GM21360 (cell line): ENCODE measurements around the gene AK8.

Experiments
- ATAC-seq: cut with Tn5 transposase; IDR thresholded peaks from one replicate; pipeline ENCODE4 v1.9.1; 2021; ENCODE audit warnings: mild to moderate bottlenecking, moderate library complexity; ENCODE audit not compliant: unreplicated experiment

The AK8 gene

DNA sequence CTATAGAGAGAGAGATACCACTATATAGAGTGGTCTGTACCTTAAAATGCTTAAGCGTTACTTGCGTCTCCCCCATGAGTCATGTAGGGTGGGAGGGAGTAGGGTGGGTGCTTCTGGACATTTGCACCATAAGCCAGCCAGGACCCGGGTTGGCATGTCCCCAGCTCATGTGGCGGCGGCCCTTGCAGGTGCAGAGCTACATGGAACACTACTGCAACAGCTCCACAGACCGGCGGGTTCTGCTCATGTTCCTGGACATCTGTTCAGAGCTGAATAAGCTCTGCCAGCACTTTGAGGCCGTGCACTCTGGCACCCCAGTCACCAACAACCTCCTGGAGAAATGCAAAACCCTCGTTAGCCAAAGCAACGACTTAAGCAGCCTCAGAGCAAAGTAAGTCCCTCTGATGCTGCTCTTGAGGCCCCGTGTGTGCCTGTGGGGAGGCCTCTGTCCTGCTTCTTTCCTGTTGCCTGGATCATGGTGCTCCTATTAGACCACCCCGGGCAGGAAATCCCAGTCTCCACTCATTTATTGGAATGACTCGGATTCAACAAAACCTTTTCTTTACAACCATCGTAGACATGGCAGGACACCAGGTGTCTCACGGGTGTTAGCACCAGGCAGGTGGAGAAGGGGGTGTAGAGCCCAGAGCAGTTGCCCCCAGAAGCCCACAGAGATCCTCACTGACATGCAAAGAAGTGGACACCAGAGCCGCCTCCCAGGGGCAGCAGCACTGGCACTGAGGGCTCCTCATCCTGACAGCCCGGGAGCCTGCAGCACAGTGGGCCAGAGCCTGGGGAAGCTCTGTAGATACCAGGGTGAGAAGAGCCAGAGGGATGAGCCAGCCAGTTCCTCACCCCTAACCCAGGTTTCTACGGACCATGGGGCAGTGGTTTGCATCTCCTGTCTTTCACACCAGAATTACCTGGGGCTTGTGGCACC lies 9.4 kb upstream of the AK8 start:
- no peak for ATAC-seq

DNA sequence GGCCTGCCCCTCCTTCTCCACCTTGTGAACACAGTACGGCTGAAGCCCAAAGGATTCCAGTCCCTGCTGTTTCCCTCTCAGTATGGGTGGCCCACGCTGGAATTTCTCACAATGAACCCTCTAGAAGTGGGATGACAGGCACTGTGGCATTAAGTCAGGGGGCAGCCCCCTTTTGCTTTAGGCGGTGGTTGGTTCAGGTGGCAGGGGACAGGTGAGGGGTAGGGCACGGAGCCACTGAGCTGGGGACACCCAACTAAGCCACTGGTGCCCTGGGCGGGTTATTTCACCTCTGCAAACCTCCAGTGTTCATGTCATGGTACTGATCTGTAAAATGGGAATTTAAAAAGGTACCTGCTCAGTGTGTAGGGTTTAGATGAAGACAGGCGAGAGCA lies 8.2 kb upstream of the AK8 start:
- no peak for ATAC-seq

DNA sequence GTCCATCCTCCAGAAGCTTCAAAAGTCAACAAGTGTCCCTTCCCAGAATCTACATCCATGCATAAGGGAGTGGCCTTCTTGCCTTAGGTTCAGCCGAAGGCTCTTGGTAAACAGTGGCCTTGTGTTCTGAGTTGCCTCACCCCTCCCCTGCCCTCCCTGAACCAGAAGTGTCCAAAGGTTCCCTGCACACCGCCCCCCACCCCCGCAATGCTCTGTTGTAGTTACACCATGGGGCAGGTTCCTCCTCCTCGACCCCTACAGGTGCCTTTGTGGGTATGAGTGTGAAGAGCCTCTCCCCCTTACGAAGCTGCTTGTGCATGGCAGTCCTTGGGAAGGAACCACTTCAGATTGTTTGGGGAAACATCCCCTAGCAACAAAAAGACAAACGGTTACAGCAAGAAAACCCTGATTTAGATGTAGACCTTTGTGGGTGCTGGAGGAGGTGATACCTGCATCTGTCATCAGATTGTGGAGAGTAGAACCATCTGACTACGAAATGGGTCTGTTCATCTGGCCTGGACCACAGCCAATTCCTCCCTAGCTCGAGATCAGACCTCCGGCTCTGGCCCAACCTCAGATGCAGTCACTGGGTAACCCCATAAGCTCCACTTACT lies 7.7 kb upstream of the AK8 start:
- ATAC-seq: no peak

DNA sequence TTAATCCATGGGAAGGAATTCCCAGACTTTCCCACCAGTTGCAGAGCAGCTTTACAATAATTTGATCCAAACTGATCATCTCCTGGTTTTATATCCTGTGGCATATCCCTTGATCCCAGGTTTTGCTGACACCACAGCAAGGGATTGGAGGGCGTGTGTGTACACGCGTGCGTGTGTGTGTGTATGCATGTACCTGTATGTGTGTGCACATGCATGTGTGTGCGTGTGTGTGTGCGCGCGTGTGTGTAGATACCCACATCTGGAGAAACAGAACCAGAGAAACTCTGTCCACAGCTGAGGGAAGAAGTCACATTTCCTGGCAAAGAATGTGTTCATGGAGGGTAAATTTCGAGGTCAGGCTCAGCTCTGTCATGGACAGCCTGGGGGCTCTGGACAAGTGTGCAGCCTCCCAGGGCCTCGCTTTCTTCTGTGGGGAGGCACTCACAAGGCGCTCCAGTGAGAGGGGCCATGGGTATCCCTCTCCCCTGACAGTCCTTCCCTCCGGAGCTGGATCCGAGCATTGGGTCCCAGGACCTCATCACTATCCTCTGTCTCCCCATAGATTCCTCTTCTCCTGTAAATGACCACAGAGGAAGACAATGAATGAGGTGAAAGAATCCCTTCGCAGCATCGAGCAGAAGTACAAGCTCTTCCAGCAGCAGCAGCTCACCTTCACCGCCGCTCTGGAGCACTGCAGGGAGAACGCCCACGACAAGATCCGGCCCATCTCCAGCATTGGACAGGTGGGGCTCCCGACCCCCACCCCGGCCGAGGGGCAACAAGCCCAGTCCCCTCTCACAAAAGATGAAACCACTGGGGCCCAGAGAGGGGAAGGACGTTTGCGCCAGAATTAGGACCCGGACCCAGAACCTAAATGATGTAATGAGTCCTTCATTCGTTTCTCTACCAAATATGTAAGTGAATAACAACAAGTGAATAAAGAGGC lies 5.5 kb upstream of the AK8 start:
- ATAC-seq: no peak

DNA sequence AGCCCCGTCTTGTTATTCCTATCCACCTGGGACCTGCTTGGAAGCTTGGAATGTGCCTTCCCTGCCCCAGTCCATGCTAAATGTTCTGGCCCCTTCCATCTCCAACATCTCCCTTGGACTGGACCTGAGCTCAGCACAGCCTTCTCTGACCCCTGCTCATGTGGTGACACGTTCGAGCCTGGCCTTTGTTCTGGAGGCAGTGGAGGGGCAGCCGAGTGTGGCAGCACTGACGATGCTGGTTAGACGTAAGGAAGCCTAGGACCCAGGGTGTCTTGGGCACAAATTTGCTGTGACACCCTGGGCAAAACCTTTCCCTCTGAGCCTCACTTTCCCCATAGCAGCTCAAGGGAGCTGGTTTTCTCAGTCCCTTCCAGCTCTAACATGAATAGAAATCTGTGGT lies 4.5 kb upstream of the AK8 start:
- ATAC-seq: no peak

DNA sequence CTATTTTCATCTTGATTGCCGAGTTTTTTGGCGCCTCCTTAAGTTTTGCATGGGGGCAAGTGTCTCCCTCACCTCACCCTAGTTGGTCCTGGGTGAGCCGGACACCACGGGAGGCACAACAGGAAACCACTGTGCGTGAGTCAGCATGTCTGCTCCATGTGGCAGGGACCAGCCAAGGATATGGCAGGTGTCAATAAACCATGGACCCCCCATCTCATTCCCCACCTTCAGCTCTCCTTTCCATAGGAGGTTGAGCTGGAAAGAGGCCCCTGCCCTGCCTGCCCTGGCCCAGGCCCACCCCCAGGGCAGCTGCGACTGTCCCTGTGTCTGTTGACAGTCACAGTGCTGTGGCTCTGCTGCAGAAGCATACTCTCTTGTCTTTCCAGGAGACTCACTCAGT lies 3.7 kb upstream of the AK8 start:
- no peak for ATAC-seq

DNA sequence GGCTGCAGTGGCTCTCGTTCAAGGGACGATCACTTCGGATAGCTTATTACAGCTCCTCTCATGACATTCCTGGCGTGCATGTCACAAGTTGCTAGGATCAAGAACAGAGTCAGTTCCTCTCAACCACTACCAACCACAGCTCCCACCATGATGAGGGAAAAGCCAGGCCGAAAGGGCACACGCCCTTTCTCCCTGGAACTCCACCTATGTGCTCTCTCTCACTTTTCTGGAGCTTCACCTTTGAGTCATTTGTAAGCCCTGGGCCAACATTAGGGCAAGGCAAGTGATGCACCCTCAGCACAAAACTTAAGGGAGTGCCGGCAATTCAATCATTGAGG lies 2.2 kb upstream of the AK8 start:
- ATAC-seq: no peak

DNA sequence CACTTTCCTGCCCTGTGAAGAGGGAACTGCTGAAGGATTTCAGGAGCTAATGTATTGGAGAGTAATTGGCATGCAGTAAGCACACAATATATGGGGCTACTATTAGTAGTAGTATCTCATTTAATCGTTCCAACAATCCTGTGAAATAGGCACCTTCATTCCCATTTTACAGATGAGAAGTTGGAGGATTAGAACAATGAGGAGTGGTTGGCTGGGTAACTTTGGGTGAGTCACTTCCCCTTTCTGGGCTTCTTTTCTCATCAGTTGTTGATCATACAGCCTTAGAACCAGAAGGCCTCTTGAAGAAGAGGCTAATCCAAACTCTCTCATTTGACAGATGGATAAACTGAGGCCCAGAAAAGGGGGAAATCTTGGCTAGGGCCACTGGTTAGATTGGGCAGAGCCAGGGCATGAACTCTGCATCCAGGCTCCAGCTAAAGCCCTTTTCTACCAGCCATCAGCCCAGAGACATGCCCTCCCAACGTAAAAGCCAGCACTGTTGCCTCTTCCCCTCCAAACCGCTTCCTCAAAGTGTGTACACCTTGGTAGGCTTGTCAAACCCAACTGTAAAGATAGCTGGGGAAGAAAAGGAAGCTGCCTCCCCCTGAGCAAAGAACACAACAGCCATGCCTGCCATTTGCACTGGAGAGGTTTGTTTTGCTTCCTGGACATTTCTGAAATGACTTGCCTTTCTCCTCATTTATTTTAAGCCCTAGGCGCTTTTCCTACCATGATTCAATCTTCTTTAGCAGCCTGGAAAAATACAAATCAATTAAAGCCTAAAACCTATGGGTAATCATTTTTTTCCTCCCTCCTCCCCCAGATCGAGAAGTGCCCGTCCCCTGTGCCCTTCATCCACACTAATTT lies 1.6 kb upstream of the AK8 start:
- no peak for ATAC-seq

DNA sequence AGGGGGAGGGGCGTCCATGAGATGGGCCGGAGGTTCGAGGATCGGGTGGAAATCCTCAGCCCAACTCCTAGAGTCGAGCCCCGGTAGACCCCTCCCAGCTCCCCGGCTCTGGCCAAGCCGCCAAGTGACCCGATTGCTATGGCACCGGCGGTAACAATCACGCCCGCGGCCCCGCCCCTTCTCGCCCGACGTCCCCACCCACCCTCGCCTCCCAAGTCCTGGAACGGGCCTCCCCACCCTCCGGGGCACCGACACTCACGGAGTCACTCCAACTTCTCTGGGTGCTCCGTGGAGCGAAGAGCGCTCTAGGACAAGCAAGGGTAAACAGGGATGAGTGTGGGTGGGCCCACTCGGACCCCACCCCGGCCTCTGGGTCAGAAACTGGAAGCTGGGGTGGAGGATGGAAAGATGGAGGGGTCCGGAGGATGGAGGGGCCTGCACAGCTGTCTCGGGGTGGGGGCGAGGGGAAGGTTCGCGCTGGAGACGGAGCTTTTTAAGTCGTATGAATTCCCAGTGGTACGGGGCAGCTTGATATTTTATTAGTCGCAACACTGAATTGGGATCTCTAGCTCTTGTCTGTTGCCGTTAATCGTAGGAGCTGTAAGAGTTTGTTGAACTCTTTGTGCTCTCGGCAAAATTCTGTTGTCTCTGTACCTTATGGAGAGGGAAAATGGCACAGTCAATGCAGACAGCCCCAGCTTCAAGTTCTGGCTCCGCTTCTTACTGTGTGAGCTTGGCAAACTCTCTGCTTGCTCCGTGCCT lies 792 bp upstream of the AK8 start, which contains the start of gene SPACA9:
Gene SPACA9 (plus strand): TSS at position 204 of the 762 bp plus-strand sequence. CDS start 5,050 bp downstream, outside the sequence.
- ATAC-seq: no peak

DNA sequence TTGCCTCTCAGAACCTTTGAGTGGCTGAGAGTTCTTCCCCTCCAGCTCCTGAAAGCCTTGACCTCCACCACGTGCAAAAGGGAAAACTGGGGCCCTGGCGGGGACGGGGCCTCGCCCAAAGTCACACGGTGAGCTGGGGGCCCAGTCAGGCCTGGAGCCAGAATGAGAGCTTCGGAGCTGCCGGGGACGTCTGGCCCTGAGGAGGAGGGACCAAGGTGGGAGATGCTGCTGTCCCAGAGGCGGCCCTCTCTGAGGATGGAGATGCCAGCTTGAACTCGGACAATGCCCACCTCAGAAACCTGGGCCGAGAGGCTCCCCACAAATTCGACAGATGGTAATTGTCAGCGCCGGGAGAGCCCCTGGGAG lies 643 bp downstream of the AK8 start:
- ATAC-seq: no peak

DNA sequence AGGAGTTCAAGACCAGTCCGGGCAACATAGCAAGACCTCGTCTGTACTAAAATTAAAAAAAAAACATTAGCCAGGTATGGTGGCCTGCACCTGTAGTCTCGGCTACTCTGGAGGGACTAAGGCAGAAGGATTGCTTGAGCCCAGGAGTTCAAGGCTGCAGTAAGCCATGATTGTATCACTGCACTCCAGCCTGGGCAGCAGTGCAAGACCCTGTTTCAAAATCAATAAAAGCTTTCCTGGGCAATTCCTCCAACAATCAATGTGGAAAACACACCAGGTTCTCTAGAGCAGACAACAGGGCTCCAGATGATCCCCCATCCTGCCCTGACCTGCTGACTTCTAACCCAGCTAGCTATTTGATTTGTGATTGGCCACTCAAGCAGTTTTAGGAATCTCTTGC lies 1.2 kb downstream of the AK8 start:
- ATAC-seq: no peak

DNA sequence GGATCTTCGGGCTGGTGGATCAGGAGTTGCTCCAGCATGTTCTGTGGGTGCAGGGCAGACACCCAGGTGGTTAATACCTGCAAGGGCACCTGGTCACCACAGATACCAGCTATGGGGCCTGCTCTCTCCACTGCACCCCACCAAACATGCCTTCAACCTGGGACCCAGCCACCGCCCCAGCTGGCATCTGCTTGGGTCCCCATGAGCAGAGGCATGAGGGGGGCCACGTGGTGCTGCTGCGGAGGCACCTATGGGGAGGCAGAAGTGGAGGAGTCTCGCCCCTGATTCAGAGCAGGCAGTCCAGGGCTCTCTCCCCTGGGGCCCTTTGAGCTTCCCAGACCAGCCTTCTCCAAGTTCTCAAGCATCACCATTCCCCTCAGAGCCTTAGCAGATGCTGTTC lies 2.9 kb downstream of the AK8 start:
- ATAC-seq: no peak

DNA sequence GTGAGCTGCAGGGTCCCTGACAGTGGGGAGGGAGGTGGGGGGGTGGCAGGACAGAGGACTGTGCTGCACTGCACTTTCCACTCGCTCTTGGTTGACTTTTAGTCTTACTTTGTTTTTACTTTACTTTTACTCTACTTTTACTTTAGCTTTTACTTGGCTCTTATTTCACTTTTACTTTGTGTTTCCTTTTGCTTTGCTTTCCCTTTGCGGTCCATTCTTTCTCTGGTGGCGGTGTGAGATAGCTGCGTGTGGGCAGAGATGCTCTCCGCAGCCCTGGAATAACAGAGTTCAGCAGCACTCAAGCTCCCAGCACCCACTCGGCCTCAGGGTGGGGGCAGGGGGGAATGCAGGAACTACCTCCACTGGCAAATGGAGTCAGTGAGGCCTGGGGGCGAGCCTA lies 4.7 kb downstream of the AK8 start:
- ATAC-seq: no peak

DNA sequence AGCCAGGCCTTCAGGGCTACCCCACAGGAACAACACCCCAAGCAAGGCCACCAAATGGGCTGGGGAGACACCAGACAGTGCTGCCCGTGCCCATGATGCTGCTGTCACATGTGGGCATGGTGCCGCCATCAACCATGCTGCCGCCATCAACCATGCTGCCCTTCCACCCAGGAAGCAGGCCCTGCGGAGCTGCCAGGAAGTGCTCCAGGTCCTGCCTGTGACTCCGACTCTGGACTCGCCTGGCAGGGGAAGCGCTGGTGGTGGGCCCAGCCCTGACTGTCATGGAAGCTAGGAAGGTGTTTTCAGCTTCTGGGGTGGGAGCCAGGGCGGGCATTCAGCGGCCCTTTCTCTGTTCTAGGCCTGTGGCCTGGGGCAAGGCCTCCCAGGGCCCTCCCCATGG lies 8.8 kb downstream of the AK8 start:
- no peak for ATAC-seq

DNA sequence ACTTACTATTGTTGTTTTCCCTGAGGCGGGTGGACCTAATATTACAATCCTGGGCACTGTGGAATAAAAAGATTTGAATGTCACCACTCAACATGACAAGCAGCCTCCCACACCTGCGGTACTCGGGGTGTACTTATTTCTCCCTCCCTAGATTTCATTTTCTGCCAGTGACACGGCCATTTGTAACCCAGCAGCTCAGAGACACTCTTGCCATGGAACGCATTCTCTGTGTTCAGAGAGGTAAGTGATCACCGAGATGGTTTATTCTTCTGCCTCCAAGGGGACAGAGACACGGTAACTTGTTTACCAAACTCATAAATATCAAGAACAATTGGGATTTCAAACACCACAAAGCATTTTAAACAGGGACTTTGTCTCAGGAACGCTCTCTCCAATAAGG lies 11.2 kb downstream of the AK8 start:
- ATAC-seq: no peak

DNA sequence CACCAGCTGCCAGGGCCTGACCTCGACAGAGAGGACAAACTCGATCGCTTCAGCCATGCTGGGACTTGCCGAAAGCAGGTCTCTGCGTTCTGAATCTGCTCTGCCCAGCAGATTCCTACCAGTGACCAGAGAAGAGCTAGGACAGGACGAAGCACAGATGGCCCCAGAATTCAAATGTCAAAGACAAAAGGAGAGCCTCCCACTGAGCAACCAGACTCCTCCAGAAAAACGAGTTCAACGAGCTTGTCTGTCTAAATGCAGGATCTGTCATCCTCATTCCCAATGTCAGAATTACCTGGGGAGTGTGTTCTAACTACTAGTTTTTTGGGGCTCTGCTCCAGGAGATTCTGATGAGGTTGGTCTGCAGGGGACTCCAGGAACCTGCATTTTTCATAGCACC lies 13.4 kb downstream of the AK8 start:
- no peak for ATAC-seq

DNA sequence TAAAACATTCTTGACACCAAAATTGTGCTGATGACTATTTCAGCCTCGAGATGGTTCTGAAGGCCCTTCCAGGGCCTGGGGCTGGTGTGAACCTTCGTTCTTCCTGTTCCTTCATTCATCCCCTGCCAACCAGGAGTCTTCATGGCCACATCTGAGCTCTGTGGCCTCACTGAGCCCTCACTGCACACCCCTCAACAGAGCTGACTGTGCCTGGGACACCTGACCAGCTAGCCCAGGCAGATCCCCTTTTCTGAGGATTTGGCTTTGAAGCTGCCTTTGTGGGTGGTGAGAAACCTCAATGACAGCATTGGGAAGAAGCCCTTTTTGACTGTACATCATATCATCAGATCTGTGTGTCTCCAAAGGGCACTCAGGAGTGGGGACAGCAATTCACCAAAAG lies 13.8 kb downstream of the AK8 start:
- no peak for ATAC-seq

DNA sequence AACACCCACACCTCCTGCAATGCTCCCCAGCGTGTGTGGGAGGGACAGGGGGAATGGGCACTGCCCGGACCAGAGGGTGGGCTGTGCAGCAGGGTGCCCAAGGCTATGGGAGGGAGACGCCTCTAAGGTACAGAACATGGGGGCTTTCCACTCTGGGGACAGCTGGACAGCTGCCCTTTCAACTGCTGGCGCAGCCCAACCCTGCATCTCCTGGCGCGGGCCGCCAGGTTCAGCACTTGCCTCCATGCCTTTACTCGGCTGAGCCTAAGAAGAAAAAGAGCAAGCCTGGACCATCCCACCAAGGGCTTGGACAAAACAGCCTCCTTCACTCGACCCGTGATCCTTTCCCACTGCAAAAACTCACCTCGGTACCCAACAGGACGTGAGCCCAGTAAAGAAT lies 15.0 kb downstream of the AK8 start:
- no peak for ATAC-seq

DNA sequence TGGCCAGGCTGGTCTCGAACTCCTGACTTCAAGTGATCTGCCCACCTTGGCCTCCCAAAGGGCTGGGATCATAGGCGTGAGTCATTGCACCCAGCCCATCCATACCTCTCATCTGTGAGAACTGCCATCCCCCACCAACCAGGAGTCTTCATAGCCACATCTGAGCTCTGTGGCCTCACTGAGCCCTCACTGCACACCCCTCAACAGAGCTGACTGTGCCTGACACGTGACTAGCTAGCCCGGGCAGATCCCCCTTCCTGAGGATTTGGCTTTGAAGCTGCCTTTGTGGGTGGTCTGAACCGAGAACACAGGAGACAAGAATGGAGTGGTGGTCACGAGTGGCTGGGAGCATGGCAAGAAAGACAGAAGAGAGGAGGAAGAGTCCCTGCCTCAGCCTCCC lies 15.6 kb downstream of the AK8 start:
- no peak for ATAC-seq

DNA sequence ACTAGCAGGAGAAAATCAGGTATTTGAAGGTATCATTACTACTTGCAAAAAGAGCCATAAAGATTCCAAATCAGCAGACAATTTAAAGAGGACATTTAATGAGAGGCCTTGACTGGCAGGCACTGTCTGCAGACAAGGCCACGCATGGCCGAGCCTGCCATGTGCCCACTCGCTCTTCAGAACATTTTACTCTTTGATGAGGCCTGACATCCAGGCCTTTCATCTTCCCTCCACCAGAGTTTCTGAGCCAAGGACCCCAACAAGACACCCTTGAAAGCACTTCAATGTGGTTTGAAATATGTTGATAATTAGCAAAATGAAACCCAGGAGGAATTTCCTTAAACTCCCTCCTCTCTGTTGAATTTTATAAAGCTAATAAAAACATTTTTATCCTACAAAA lies 16.4 kb downstream of the AK8 start:
- no peak for ATAC-seq
